Nephron progenitor cell (in vitro differentiated cells): ENCODE data around the gene SLC51A.

ENCODE experiments used
- DNase-seq: peaks from one replicate; pipeline ENCODE4 v3.0.0; 2021
- H3K27ac Mint-ChIP-seq: 2 replicates; pipeline ENCODE4 v1.8.0; 2021; ENCODE audit warnings: mild to moderate bottlenecking, moderate library complexity, mixed read lengths
- H3K27me3 Mint-ChIP-seq: 2 replicates; pipeline ENCODE4 v1.8.0; 2021; ENCODE audit warnings: mild to moderate bottlenecking, low read depth, mixed read lengths; ENCODE audit not compliant: poor library complexity
- H3K36me3 Mint-ChIP-seq: 2 replicates; pipeline ENCODE4 v1.8.0; 2021; ENCODE audit warnings: low read depth, mixed read lengths
- H3K4me1 Mint-ChIP-seq: 2 replicates; pipeline ENCODE4 v1.8.0; 2021; ENCODE audit warnings: mixed read lengths
- H3K4me3 Mint-ChIP-seq: 2 replicates; pipeline ENCODE4 v1.8.0; 2021; ENCODE audit warnings: mild to moderate bottlenecking, moderate library complexity, mixed read lengths
- H3K9me3 Mint-ChIP-seq: 2 replicates; pipeline ENCODE4 v1.8.0; 2021; ENCODE audit warnings: mild to moderate bottlenecking, moderate library complexity, mixed read lengths
- TF ChIP-seq, protein P1 (sequence below): fragments of 200-600 bp; sonication (generic); IDR thresholded peaks from 2 replicates; pipeline ENCODE4 v1.5.0; 2021; ENCODE audit warnings: antibody characterized with exemption

Gene SLC51A

DNA sequence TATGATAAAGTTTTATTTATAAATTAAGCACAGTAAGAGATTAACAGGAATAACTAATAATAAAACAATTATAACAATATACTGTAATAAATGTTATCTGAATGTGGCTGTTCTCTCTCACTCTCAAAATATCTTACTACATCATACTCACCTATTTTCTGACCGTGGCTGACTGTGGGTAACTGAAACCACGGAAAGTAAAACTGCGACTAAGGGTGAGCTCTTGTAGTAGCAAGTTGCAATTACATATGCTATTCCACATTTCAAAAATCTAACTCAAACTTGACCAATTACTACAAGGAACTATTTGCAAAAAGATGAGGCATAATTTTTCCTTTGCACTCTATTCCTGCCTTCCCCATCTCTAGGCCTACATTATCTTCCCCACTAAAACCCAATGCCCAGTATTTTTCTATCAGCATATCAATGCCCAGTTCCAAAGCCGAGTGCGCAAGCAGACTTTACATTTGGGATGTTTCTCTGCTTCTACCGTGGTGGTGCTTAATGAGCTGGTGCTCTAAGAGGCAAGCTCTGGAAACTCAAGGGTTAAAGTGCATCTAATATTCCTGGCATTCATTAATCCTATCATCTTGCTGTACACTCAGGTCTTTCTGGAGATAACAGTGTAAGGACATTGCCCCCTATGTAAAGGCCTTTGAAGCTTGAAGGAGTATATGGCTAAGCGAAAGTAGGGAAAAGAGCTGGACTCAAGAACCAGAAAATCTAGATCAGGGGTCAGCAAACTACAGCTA lies 64.5 kb downstream of the SLC51A start:
- H3K27me3 Mint-ChIP-seq = peaks cover 4% of the 10 kb centered on the region
- H3K9me3 Mint-ChIP-seq = no peaks in the 10 kb centered on the region
- no peak overlapping the region for H3K4me3 Mint-ChIP-seq
- H3K36me3 Mint-ChIP-seq = peaks cover 17% of the 10 kb centered on the region
- peaks cover 19% of the 10 kb centered on the region for H3K4me1 Mint-ChIP-seq
- DNase-seq = no peak
- H3K27ac Mint-ChIP-seq = peak overlapping the region; percentile 8
- TF ChIP-seq, protein P1, sequence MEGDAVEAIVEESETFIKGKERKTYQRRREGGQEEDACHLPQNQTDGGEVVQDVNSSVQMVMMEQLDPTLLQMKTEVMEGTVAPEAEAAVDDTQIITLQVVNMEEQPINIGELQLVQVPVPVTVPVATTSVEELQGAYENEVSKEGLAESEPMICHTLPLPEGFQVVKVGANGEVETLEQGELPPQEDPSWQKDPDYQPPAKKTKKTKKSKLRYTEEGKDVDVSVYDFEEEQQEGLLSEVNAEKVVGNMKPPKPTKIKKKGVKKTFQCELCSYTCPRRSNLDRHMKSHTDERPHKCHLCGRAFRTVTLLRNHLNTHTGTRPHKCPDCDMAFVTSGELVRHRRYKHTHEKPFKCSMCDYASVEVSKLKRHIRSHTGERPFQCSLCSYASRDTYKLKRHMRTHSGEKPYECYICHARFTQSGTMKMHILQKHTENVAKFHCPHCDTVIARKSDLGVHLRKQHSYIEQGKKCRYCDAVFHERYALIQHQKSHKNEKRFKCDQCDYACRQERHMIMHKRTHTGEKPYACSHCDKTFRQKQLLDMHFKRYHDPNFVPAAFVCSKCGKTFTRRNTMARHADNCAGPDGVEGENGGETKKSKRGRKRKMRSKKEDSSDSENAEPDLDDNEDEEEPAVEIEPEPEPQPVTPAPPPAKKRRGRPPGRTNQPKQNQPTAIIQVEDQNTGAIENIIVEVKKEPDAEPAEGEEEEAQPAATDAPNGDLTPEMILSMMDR = no peak

DNA sequence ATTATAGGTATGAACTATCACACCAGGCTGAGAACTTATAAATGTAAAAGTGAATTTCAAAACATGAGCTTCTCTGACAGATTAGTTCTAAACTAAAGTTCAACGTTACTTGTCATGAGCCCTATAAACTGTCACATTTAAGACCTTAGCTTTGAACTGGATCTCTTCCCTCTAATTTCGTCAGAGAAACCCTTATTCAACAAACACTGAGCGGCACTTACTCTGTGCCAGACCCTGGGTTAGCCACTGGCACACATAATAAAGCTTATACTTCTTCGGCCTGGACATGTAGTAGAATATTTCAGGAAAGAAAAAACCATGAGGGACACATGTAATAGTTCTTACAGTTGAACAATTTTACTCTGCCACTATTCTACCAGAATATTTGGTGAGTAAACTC lies 65.6 kb downstream of the SLC51A start:
- H3K27ac Mint-ChIP-seq = no peak overlapping the region
- peaks cover 4% of the 10 kb centered on the region for H3K27me3 Mint-ChIP-seq
- H3K4me3 Mint-ChIP-seq = no peak overlapping the region
- DNase-seq = no peak
- no peaks in the 10 kb centered on the region for H3K9me3 Mint-ChIP-seq
- H3K36me3 Mint-ChIP-seq = peaks cover 17% of the 10 kb centered on the region
- peaks cover 29% of the 10 kb centered on the region for H3K4me1 Mint-ChIP-seq
- TF ChIP-seq, protein P1 = no peak
